Measurements from ENCODE around the gene MAPKAPK2.

MAPKAPK2 gene

GRCh38 chr1:206715120-206715519 lies 30.4 kb downstream of the MAPKAPK2 start:
- H3K36me3 ChIP-seq (ENCODE audit: insufficient read depth, low read length), result no peaks in the 10 kb centered on the region
- no peaks in the 10 kb centered on the region for H3K9me2 ChIP-seq (ENCODE audit: low read depth, low read length)
- H3K4me2 ChIP-seq (ENCODE audit: low read length), result no peak overlapping the region
- H3K4me3 ChIP-seq (ENCODE audit: low read depth, low read length, poor library complexity, severe bottlenecking), result no peak overlapping the region
- no peak overlapping the region for H3K27ac ChIP-seq (ENCODE audit: low read depth, low read length, poor library complexity, severe bottlenecking)
- no peaks in the 10 kb centered on the region for H3K9me3 ChIP-seq (ENCODE audit: low read length)
- H2AFZ ChIP-seq (ENCODE audit: low read length), result no peak overlapping the region
- H3K27me3 ChIP-seq (ENCODE audit: insufficient read depth, low read length), result no peaks in the 10 kb centered on the region
- no peak for TF ChIP-seq EZH2 (IDR thresholded peaks at IDR 0.05; ENCODE audit: borderline replicate concordance, low read length)
- TF ChIP-seq, protein P1, sequence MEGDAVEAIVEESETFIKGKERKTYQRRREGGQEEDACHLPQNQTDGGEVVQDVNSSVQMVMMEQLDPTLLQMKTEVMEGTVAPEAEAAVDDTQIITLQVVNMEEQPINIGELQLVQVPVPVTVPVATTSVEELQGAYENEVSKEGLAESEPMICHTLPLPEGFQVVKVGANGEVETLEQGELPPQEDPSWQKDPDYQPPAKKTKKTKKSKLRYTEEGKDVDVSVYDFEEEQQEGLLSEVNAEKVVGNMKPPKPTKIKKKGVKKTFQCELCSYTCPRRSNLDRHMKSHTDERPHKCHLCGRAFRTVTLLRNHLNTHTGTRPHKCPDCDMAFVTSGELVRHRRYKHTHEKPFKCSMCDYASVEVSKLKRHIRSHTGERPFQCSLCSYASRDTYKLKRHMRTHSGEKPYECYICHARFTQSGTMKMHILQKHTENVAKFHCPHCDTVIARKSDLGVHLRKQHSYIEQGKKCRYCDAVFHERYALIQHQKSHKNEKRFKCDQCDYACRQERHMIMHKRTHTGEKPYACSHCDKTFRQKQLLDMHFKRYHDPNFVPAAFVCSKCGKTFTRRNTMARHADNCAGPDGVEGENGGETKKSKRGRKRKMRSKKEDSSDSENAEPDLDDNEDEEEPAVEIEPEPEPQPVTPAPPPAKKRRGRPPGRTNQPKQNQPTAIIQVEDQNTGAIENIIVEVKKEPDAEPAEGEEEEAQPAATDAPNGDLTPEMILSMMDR (IDR thresholded peaks at IDR 0.05; ENCODE audit: low read length), result no peak
- H4K20me1 ChIP-seq (ENCODE audit: insufficient read depth, low read length), result no peaks in the 10 kb centered on the region
- H3K9ac ChIP-seq (ENCODE audit: low read length), result no peak overlapping the region
- H3K79me2 ChIP-seq (ENCODE audit: insufficient read depth, low read length), result no peaks in the 10 kb centered on the region
- peaks cover 28% of the 10 kb centered on the region for H3K4me1 ChIP-seq (ENCODE audit: insufficient read depth, low read length, severe bottlenecking)
- no peaks in the 10 kb centered on the region for H3F3A ChIP-seq (ENCODE audit: insufficient read depth, low read length)

DNA sequence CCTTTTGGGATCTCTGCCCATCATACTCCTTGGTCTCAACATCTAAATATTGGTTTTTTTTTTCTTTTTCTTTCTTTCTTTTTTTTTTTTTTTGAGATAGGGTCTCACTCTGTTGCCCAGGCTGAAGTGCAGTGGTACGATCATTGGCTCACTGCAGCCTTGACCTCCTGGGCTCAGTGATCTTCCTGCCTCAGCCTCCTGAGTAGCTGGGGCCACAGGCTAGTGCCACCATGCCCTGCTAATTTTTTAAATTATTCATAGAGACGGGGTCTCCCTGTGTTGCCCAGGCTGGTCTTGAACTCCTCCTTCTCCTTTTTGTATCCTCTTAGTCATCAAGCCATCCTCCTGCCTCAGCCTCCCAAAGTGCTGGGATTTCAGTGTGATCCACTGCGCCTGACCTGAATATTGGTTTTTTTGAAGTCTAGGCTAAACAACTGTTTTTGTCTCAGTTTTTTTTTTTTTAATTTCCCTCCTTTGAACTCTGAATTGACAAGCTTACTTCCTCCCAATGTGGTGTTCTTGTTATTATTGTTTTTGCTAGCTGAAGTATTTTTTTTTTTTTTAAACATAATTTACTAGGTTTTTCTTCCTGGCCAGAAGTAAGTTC lies 30.9 kb downstream of the MAPKAPK2 start:
- Histone ChIP-seq H3F3A (ENCODE audit: insufficient read depth, low read length) (no peaks in the 10 kb centered on the region), H3K4me2 (ENCODE audit: low read length) (no peak overlapping the region), H3K27me3 (ENCODE audit: insufficient read depth, low read length) (no peaks in the 10 kb centered on the region), H3K27ac (ENCODE audit: low read depth, low read length, poor library complexity, severe bottlenecking) (peak overlapping the region; percentile 16), H2AFZ (ENCODE audit: low read length) (no peak overlapping the region), H3K79me2 (ENCODE audit: insufficient read depth, low read length) (no peaks in the 10 kb centered on the region), H3K36me3 (ENCODE audit: insufficient read depth, low read length) (no peaks in the 10 kb centered on the region), H4K20me1 (ENCODE audit: insufficient read depth, low read length) (no peaks in the 10 kb centered on the region), H3K9me2 (ENCODE audit: low read depth, low read length) (no peaks in the 10 kb centered on the region), H3K9me3 (ENCODE audit: low read length) (no peaks in the 10 kb centered on the region), H3K4me3 (ENCODE audit: low read depth, low read length, poor library complexity, severe bottlenecking) (no peak overlapping the region), H3K9ac (ENCODE audit: low read length) (no peak overlapping the region), H3K4me1 (ENCODE audit: insufficient read depth, low read length, severe bottlenecking) (peaks cover 28% of the 10 kb centered on the region)
- no peak for TF ChIP-seq EZH2 (IDR thresholded peaks at IDR 0.05; ENCODE audit: borderline replicate concordance, low read length)
- TF ChIP-seq, protein P1 (IDR thresholded peaks at IDR 0.05; ENCODE audit: low read length), result no peak

DNA sequence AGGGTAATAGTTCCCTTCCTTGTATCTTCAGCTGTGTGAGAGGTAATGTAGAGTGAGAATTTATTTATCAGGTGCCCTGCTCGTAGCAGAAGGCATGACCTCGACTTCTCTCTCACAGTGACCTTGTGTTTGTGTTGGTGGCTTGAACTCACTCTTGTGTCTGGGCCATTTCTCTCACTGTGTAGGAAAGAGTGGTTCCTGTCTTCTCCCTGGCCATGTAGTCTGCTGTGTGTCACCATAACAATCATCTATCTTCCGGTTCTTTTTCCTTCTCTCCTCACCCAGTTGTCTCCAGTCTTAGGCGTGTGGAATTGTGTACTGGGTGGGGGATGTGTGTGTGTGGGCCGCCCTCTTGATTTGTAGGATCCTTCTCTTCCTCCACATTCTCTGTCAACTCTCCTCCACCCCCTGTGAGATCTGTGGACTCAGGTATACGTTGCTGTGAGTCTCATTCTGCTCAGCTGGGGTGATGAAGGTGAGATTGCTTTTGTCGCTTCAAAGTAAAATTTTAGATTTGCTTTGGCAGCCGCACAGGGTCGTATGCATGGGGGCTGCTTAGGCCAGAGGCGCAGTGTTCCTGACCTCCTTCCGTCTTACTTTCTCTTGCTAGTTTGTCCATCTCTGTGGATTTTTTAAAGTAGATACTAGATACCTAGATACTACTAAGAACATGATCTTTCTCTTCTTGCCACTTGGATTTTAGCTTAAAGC lies 31.6 kb downstream of the MAPKAPK2 start:
- no peaks in the 10 kb centered on the region for H3F3A ChIP-seq (ENCODE audit: insufficient read depth, low read length)
- H3K27me3 ChIP-seq (ENCODE audit: insufficient read depth, low read length), result no peaks in the 10 kb centered on the region
- H2AFZ ChIP-seq (ENCODE audit: low read length), result no peak overlapping the region
- no peak overlapping the region for H3K4me2 ChIP-seq (ENCODE audit: low read length)
- H4K20me1 ChIP-seq (ENCODE audit: insufficient read depth, low read length), result no peaks in the 10 kb centered on the region
- no peaks in the 10 kb centered on the region for H3K9me3 ChIP-seq (ENCODE audit: low read length)
- peak overlapping the region; percentile 16 for H3K27ac ChIP-seq (ENCODE audit: low read depth, low read length, poor library complexity, severe bottlenecking)
- peaks cover 28% of the 10 kb centered on the region for H3K4me1 ChIP-seq (ENCODE audit: insufficient read depth, low read length, severe bottlenecking)
- H3K79me2 ChIP-seq (ENCODE audit: insufficient read depth, low read length), result no peaks in the 10 kb centered on the region
- no peaks in the 10 kb centered on the region for H3K9me2 ChIP-seq (ENCODE audit: low read depth, low read length)
- no peak overlapping the region for H3K4me3 ChIP-seq (ENCODE audit: low read depth, low read length, poor library complexity, severe bottlenecking)
- no peak for TF ChIP-seq EZH2 (IDR thresholded peaks at IDR 0.05; ENCODE audit: borderline replicate concordance, low read length)
- TF ChIP-seq, protein P1 (IDR thresholded peaks at IDR 0.05; ENCODE audit: low read length), result no peak
- H3K9ac ChIP-seq (ENCODE audit: low read length), result no peak overlapping the region
- no peaks in the 10 kb centered on the region for H3K36me3 ChIP-seq (ENCODE audit: insufficient read depth, low read length)

Data from OCI-LY1 (cell line).